Uterus (tissue), 4 donors: ENCODE results near the gene SMARCAD1. TPM values are rescaled to one million over a fixed set of nuclear protein-coding genes. Genes with fewer than 3 reads are reported as not detected.

Experiments
- DNase-seq, 2 donors: peaks; one replicate each; pipeline ENCODE4 v3.0.0-alpha.2; 2019 to 2020
- H3K27ac ChIP-seq, 2 donors: fragments of 200-600 bp; sonication (generic); 1 replicate in 1 of 2; 2 replicates in 1 of 2; pipeline ENCODE4 v1.5.1; 2016 to 2018
- H3K27me3 ChIP-seq, 2 donors: fragments of 200-600 bp; sonication (generic); one replicate each; pipeline ENCODE4 v1.5.1; 2018 to 2019; ENCODE audit warnings: control low read depth in 1 of 2
- H3K36me3 ChIP-seq, 2 donors: fragments of 200-600 bp; sonication (generic); one replicate each; pipeline ENCODE4 v1.5.1; 2019; ENCODE audit warnings: control low read depth in 1 of 2
- H3K4me1 ChIP-seq, 2 donors: fragments of 200-600 bp; sonication (generic); one replicate each; pipeline ENCODE4 v1.5.1; 2018 to 2019; ENCODE audit warnings: control low read depth in 1 of 2
- H3K4me3 ChIP-seq, 2 donors: fragments of 200-600 bp; sonication (generic); 1 replicate in 1 of 2; 2 replicates in 1 of 2; pipeline ENCODE4 v1.5.1; 2018 to 2019; ENCODE audit warnings: mild to moderate bottlenecking in 1 of 2
- H3K9me3 ChIP-seq, 2 donors: fragments of 200-600 bp; sonication (generic); one replicate each; pipeline ENCODE4 v1.5.1; 2019; ENCODE audit warnings: control low read depth in 1 of 2
- POLR2A ChIP-seq, 2 donors: fragments of 450-650 bp; IDR thresholded peaks; one replicate each; pipeline ENCODE4 v1.6.1; 2016; ENCODE audit warnings: antibody characterized with exemption in 2 of 2, mild to moderate bottlenecking in 1 of 2, moderate library complexity in 1 of 2
- intact Hi-C: fragments of 100-400 bp; cut with DNase I; formaldehyde crosslinking; loops from one replicate; pipeline ENCODE4 v1.15.1; 2023; ENCODE audit warnings: low total_unique reads
- total RNA-seq, 4 donors: library from RNA; depleted of rRNA in 3 of 4; stranded (reverse); fragments of >200 nt in 3 of 4; gene quantifications; one replicate each; pipeline versions ENCODE4 v1.1.0 to v1.2.4, GENCODE V29; 2014 to 2023
- TF ChIP-seq, protein P1 (sequence below), 4 experiments: fragments of 200-600 bp in 2 of 4; fragments of 450-650 bp in 2 of 4; sonication (generic) in 2 of 4; IDR thresholded peaks; one replicate each; pipeline ENCODE4 v1.5.1; 2016 to 2019; ENCODE audit warnings: antibody characterized with exemption in 4 of 4, mild to moderate bottlenecking in 2 of 4, moderate library complexity in 1 of 4
- donor health status: DM: yes; HTN: yes; CAD: no.

The SMARCAD1 gene
- total RNA-seq, 4 donors from 2014 or later = 14.9 to 84.9 (median 23.5) TPM

DNA sequence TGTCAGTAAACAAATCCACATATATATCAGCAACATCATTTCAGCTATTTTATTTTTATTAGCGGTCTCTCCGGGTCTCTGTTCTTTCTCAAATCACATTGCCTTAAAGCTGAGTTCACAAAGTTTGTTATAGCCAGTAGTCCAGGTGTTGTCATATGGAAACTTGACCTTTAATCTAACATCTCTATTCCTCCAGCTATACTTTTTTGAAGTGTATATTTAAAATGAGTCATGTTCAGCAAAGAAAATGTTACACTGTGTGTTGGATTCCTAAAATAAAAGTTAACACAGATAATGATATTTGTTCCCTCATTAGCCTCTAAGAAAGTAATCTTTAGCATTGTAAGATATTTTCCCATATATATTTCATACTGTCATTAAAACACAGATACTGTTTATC, 63.6 kb downstream of the SMARCAD1 start:
- Histone ChIP-seq H3K27me3 (no peaks in the 10 kb centered on the region), H3K36me3 (no peaks in the 10 kb centered on the region), H3K27ac (no peak overlapping the region), H3K9me3 (no peaks in the 10 kb centered on the region), H3K4me3 (no peak overlapping the region), H3K4me1 (no peaks in the 10 kb centered on the region)
- DNase-seq = no peak
- intact Hi-C loops = no loop called here
- TF ChIP-seq, protein P1, sequence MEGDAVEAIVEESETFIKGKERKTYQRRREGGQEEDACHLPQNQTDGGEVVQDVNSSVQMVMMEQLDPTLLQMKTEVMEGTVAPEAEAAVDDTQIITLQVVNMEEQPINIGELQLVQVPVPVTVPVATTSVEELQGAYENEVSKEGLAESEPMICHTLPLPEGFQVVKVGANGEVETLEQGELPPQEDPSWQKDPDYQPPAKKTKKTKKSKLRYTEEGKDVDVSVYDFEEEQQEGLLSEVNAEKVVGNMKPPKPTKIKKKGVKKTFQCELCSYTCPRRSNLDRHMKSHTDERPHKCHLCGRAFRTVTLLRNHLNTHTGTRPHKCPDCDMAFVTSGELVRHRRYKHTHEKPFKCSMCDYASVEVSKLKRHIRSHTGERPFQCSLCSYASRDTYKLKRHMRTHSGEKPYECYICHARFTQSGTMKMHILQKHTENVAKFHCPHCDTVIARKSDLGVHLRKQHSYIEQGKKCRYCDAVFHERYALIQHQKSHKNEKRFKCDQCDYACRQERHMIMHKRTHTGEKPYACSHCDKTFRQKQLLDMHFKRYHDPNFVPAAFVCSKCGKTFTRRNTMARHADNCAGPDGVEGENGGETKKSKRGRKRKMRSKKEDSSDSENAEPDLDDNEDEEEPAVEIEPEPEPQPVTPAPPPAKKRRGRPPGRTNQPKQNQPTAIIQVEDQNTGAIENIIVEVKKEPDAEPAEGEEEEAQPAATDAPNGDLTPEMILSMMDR (IDR thresholded peaks at IDR 0.05) = no peak
- TF ChIP-seq POLR2A (IDR thresholded peaks at IDR 0.05) = no peak

DNA sequence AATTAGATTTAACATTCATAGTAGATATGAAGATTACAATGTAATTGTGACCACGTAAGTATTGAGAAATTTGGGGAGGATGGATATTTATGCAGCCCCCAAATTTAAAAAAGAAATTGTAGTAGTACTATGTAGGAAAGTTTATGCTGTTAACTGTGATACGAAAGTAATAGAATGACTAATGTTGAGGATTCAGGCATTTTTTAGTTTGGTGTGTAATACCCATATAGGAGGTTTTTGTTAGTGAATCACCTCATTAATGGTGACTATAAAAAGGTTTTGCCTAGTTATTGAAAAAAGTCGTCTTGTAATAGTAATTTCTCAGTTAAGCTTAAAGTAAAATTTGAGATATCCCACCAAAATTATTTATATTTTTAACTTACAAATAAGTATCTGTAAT, 67.2 kb downstream of the SMARCAD1 start:
- Histone ChIP-seq H3K27ac (no peak overlapping the region), H3K27me3 (no peaks in the 10 kb centered on the region), H3K9me3 (no peaks in the 10 kb centered on the region), H3K4me3 (no peak overlapping the region), H3K36me3 (no peaks in the 10 kb centered on the region), H3K4me1 (no peaks in the 10 kb centered on the region)
- DNase-seq = no peak
- intact Hi-C loops = no loop called here
- TF ChIP-seq POLR2A (IDR thresholded peaks at IDR 0.05) = no peak
- TF ChIP-seq, protein P1 (IDR thresholded peaks at IDR 0.05) = no peak

DNA sequence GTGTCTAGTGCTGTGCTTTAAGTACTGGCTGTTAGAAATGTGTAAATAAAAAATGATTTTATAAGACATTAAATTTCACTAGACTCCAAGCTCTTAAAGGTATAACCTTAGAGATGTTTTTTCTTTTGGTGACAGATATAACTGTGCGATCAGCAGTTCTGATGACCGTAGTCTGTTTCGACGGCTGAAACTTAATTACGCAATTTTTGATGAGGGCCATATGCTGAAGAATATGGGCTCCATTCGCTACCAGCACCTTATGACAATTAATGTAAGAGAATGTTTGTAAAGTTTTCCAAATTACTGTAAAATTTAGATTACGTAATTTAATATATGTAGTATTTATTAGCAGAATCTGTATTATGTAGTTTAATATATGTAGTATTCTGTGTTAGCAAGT, 68.5 kb downstream of the SMARCAD1 start:
- intact Hi-C loops = no loop called here
- no peaks in the 10 kb centered on the region for H3K36me3 ChIP-seq
- H3K4me1 ChIP-seq = no peaks in the 10 kb centered on the region
- TF ChIP-seq, protein P1 (IDR thresholded peaks at IDR 0.05) = no peak
- no peak for TF ChIP-seq POLR2A (IDR thresholded peaks at IDR 0.05)
- no peak overlapping the region for H3K27ac ChIP-seq
- H3K27me3 ChIP-seq = no peaks in the 10 kb centered on the region
- DNase-seq = no peak
- no peak overlapping the region for H3K4me3 ChIP-seq
- no peaks in the 10 kb centered on the region for H3K9me3 ChIP-seq

DNA sequence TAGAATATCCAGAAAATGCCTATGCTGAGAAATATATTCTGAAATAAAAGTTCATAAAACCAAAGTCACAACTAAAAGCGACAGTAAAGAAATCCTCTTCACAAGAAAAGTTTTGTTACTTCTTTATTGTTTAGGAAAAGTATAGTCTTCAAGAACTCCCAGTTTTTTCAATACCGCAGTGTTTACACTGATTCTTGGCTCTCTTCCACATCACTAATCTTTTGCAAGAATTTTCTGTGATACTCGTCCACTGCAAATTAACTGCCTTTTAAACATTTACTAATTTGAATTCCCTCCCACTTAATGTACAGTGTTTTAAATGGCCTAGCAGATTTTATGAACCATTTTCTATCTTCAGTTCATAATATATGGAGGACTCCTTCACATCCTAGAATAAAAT, 69.9 kb downstream of the SMARCAD1 start:
- Histone ChIP-seq H3K27me3 (no peaks in the 10 kb centered on the region), H3K9me3 (no peaks in the 10 kb centered on the region), H3K4me3 (no peak overlapping the region), H3K36me3 (no peaks in the 10 kb centered on the region), H3K4me1 (no peaks in the 10 kb centered on the region), H3K27ac (no peak overlapping the region)
- intact Hi-C loops = no loop called here
- no peak for TF ChIP-seq POLR2A (IDR thresholded peaks at IDR 0.05)
- TF ChIP-seq, protein P1 (IDR thresholded peaks at IDR 0.05) = no peak
- no peak for DNase-seq

DNA sequence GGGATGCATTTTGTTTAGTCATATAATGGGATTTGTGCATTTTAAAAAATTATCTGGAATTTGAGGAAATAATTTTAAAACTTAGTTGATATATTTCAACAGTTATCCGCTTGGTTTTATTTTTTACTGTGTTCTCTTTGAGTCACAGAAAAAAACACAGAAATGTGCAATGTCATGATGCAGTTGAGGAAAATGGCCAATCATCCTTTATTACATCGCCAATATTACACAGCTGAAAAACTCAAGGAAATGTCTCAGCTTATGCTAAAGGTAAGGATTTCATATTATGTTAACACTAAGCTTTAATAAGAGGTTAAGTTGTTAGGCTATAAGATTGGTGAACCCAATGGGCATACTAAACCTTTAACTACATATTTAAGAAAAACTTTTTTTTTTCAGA, 71.1 kb downstream of the SMARCAD1 start:
- Histone ChIP-seq H3K4me1 (no peaks in the 10 kb centered on the region), H3K27ac (no peak overlapping the region), H3K4me3 (no peak overlapping the region), H3K36me3 (no peaks in the 10 kb centered on the region), H3K9me3 (no peaks in the 10 kb centered on the region), H3K27me3 (no peaks in the 10 kb centered on the region)
- TF ChIP-seq POLR2A (IDR thresholded peaks at IDR 0.05) = no peak
- TF ChIP-seq, protein P1 (IDR thresholded peaks at IDR 0.05) = no peak
- intact Hi-C loops = no loop called here
- no peak for DNase-seq
